ENCODE measurements around the gene DUS3L.
"Not testable (repeated sequence)": the region's sequence is repeated elsewhere in the genome, so short reads cannot be mapped to it uniquely, and the experiment has no call there.

Gene DUS3L

GRCh38 chr19:5782945-5783919, 7.7 kb downstream of the DUS3L start:
- no peak overlapping the region for H3K27ac Mint-ChIP-seq
- H3K4me3 Mint-ChIP-seq, result no peak overlapping the region
- ATAC-seq (ENCODE audit: low read depth) (no peak), DNase-seq (ENCODE audit: low spot score in 2 of 2) (no peak)
- H3K9me3 Mint-ChIP-seq, result no peaks in the 10 kb centered on the region
- H3K36me3 Mint-ChIP-seq, result peaks cover 19% of the 10 kb centered on the region
- no peaks in the 10 kb centered on the region for H3K27me3 Mint-ChIP-seq
- H3K4me1 Mint-ChIP-seq, result no peaks in the 10 kb centered on the region

- no peak overlapping the region for H3K4me3 Mint-ChIP-seq
- H3K27me3 Mint-ChIP-seq, result no peaks in the 10 kb centered on the region
- no peak overlapping the region for H3K27ac Mint-ChIP-seq
- no peaks in the 10 kb centered on the region for H3K9me3 Mint-ChIP-seq
- H3K36me3 Mint-ChIP-seq, result peaks cover 19% of the 10 kb centered on the region
- ATAC-seq (ENCODE audit: low read depth) (no peak), DNase-seq (ENCODE audit: low spot score in 2 of 2) (no peak)
- H3K4me1 Mint-ChIP-seq, result no peaks in the 10 kb centered on the region
Measured at GRCh38 chr19:5782322-5782721, 8.6 kb downstream of the DUS3L start.

DNA sequence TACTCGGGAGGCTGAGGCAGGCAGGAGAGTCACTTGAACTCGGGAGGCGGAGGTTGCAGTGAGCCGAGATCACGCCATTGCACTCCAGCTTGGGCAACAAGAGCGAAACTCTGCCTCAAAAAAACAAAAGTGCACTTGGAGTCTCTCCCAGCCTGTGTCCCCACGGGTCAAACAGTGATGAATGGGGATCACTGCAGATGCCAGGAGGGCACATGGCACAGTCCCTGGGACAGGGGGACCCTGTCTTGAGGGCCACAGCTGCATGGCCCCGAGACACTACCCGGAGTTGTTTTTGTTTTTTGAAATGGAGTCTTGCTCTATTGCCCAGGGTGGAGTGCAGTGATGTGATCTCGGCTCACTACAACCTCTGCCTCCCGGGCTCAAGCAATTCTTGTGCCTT, 10.0 kb downstream of the DUS3L start:
- not testable (repeated sequence) for DNase-seq (ENCODE audit: low spot score in 2 of 2); H3K9me3 Mint-ChIP-seq; H3K4me1 Mint-ChIP-seq; ATAC-seq (ENCODE audit: low read depth); H3K36me3 Mint-ChIP-seq; H3K4me3 Mint-ChIP-seq; H3K27me3 Mint-ChIP-seq; H3K27ac Mint-ChIP-seq

DNA sequence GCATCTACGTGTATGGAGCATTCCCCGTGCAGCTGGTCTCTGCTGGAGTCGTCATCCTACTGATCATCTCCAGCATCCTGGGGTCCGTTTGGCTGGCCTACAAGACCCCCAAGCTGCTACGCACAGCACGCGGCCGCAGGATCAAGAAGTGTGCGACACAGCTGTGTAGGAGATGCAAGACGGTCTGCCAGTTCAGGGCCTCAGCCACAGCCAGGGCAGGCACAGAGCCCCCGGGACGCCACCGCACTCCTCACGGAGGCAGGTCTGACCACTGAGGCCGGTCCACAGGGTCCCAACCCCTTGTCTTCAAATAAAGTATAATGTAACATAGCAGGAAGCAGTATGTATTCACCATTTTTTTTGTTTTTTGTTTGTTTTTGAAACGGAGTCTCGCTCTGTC, 12.6 kb downstream of the DUS3L start:
- H3K4me1 Mint-ChIP-seq, result no peaks in the 10 kb centered on the region
- H3K4me3 Mint-ChIP-seq, result no peak overlapping the region
- H3K27me3 Mint-ChIP-seq, result peaks cover 2% of the 10 kb centered on the region
- DNase-seq (ENCODE audit: low spot score in 2 of 2) (no peak), ATAC-seq (ENCODE audit: low read depth) (no peak)
- H3K36me3 Mint-ChIP-seq, result no peaks in the 10 kb centered on the region
- H3K27ac Mint-ChIP-seq, result no peak overlapping the region
- no peaks in the 10 kb centered on the region for H3K9me3 Mint-ChIP-seq

DNA sequence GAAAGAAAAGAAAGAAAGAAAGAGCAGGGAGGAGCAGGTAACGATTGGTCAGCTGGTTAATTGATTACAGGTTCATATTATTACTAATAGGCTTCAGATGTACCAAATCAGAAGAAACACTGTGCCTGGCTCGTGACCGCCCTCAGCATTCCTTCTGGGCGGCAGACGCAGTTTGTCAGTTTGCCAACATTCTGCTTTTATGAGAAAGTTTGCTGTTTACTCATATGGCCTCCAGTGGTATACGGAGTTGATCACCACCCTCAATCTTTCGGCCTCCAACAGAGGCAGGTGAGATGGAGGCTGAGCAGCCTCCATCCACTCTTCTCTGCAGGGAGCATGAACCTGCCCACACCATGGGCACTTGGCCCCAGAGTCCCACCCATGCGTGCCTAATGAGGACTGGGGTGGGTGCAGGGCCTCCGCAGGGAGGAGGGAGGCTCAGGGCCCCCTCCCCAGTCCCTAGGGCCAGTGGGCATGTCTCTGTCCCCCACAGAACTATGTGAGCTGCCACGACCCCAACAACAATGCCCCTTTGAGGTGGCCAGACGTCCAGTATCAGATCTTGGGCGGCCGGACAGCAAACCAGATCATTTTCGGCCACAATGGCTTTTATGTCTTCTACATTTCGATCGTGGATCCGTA, 15.2 kb downstream of the DUS3L start:
- H3K9me3 Mint-ChIP-seq, result no peaks in the 10 kb centered on the region
- H3K4me1 Mint-ChIP-seq, result no peaks in the 10 kb centered on the region
- H3K4me3 Mint-ChIP-seq, result no peak overlapping the region
- DNase-seq (ENCODE audit: low spot score in 2 of 2) (no peak), ATAC-seq (ENCODE audit: low read depth) (no peak)
- no peak overlapping the region for H3K27ac Mint-ChIP-seq
- H3K36me3 Mint-ChIP-seq, result no peaks in the 10 kb centered on the region
- peaks cover 3% of the 10 kb centered on the region for H3K27me3 Mint-ChIP-seq

- H3K4me1 Mint-ChIP-seq, result no peaks in the 10 kb centered on the region
- H3K27me3 Mint-ChIP-seq, result peaks cover 3% of the 10 kb centered on the region
- H3K9me3 Mint-ChIP-seq, result no peaks in the 10 kb centered on the region
- DNase-seq (ENCODE audit: low spot score in 2 of 2) (no peak), ATAC-seq (ENCODE audit: low read depth) (no peak)
- no peak overlapping the region for H3K27ac Mint-ChIP-seq
- no peak overlapping the region for H3K4me3 Mint-ChIP-seq
- no peaks in the 10 kb centered on the region for H3K36me3 Mint-ChIP-seq
Measured at GRCh38 chr19:5774921-5775320, 16.0 kb downstream of the DUS3L start.

- ATAC-seq (ENCODE audit: low read depth), result no peak
Measured at GRCh38 chr19:5773276-5773675, 17.7 kb downstream of the DUS3L start.

GRCh38 chr19:5772416-5772815, 18.5 kb downstream of the DUS3L start:
- no peaks in the 10 kb centered on the region for H3K9me3 Mint-ChIP-seq
- no peaks in the 10 kb centered on the region for H3K36me3 Mint-ChIP-seq
- no peak for DNase-seq (ENCODE audit: low spot score in 2 of 2)
- peaks cover 5% of the 10 kb centered on the region for H3K27me3 Mint-ChIP-seq
- no peaks in the 10 kb centered on the region for H3K4me1 Mint-ChIP-seq
- no peak overlapping the region for H3K4me3 Mint-ChIP-seq
- no peak overlapping the region for H3K27ac Mint-ChIP-seq
- no peak for ATAC-seq (ENCODE audit: low read depth)

More at GRCh38 chr19:5773276-5773675, 17.7 kb downstream of the DUS3L start:
- Mint-ChIP-seq H3K27ac (no peak overlapping the region), H3K4me1 (no peaks in the 10 kb centered on the region), H3K9me3 (no peaks in the 10 kb centered on the region), H3K27me3 (peaks cover 3% of the 10 kb centered on the region), H3K4me3 (no peak overlapping the region), H3K36me3 (no peaks in the 10 kb centered on the region)
- no peak for DNase-seq (ENCODE audit: low spot score in 2 of 2)

GRCh38 chr19:5767949-5768348, 23.0 kb downstream of the DUS3L start:
- ATAC-seq (ENCODE audit: low read depth) (no peak), DNase-seq (ENCODE audit: low spot score in 2 of 2) (no peak)
- Mint-ChIP-seq H3K9me3 (no peaks in the 10 kb centered on the region), H3K27ac (no peak overlapping the region), H3K4me1 (no peaks in the 10 kb centered on the region), H3K36me3 (no peaks in the 10 kb centered on the region), H3K4me3 (no peak overlapping the region), H3K27me3 (peaks cover 5% of the 10 kb centered on the region)

GRCh38 chr19:5765220-5765619, 25.7 kb downstream of the DUS3L start:
- Mint-ChIP-seq H3K27ac (no peak overlapping the region), H3K4me3 (no peak overlapping the region), H3K36me3 (no peaks in the 10 kb centered on the region), H3K9me3 (peaks cover 8% of the 10 kb centered on the region), H3K27me3 (peaks cover 10% of the 10 kb centered on the region), H3K4me1 (no peaks in the 10 kb centered on the region)
- DNase-seq (ENCODE audit: low spot score in 2 of 2) (no peak), ATAC-seq (ENCODE audit: low read depth) (no peak)

- H3K27me3 Mint-ChIP-seq, result peaks cover 11% of the 10 kb centered on the region
- peaks cover 8% of the 10 kb centered on the region for H3K9me3 Mint-ChIP-seq
- DNase-seq (ENCODE audit: low spot score in 2 of 2) (no peak), ATAC-seq (ENCODE audit: low read depth) (no peak)
- no peaks in the 10 kb centered on the region for H3K36me3 Mint-ChIP-seq
- no peaks in the 10 kb centered on the region for H3K4me1 Mint-ChIP-seq
- no peak overlapping the region for H3K27ac Mint-ChIP-seq
- H3K4me3 Mint-ChIP-seq, result no peak overlapping the region
Measured at GRCh38 chr19:5762608-5763217, 28.2 kb downstream of the DUS3L start.

DNA sequence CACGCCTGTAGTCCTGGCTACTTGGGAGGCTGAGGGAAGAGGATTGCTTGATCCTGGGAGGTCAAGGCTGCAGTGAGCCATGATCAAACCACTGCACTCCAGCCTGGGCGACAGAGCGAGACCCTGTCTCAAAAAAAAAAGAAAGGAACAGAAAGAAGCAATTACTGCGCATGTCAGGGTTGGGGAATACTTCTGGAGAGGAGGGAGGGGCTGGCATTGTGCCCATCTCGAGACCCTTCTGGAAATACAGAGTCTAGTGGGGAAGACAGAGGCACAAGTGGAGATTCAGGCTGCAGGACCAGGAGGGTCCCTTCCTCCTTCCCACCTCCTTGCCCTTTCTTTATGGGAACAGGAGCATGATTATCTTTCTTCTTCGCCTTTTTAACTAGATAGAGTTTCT, 37.2 kb downstream of the DUS3L start:
- Mint-ChIP-seq H3K36me3 (no peaks in the 10 kb centered on the region), H3K27me3 (peaks cover 9% of the 10 kb centered on the region), H3K4me3 (no peak overlapping the region), H3K27ac (no peak overlapping the region), H3K4me1 (no peaks in the 10 kb centered on the region), H3K9me3 (no peaks in the 10 kb centered on the region)
- no peak for ATAC-seq (ENCODE audit: low read depth)
- DNase-seq (ENCODE audit: low spot score in 2 of 2), result no peak

DNA sequence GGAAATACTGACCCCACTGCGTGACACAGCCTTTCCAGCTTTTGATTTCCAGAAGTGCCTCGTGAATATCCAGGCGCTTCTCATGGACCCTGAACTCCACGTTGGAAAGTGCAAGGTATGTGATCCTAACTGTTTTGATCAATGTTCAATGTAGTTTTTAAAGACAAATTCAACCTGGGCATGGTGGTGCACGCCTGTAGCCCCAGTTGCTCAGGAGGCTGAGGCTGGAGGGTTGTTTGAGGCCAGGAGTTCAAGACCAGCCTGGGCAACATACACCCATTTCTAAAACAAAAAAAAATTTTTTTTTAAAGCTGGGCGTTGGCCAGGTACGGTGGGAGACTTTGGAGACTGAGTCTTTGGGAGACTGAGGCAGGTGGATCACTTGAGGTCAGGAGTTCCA, 39.3 kb downstream of the DUS3L start:
- Mint-ChIP-seq H3K27me3 (peaks cover 5% of the 10 kb centered on the region), H3K4me1 (no peaks in the 10 kb centered on the region), H3K9me3 (no peaks in the 10 kb centered on the region), H3K36me3 (no peaks in the 10 kb centered on the region), H3K4me3 (no peak overlapping the region), H3K27ac (no peak overlapping the region)
- ATAC-seq (ENCODE audit: low read depth) (no peak), DNase-seq (ENCODE audit: low spot score in 2 of 2) (no peak)

DNA sequence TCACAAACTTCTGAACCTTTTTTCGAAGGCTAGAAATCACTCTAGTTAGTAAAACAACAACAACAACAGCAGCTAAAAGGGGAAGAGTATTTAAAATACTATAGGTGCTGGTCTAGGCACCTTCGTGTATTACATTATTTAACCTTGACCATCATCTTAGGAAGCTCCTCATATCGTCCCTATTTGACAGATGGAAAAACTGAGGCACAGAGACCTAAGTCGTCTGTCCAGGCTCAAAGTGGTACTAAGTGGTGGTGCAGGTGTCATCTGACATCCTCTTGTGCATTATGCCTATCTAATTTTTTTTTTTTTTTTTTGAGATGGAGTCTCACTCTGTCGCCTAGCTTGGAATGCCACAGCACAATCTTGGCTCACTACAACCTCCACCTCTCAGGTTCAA, 41.5 kb downstream of the DUS3L start:
- Mint-ChIP-seq H3K4me3 (no peak overlapping the region), H3K9me3 (no peaks in the 10 kb centered on the region), H3K36me3 (no peaks in the 10 kb centered on the region), H3K27ac (no peak overlapping the region), H3K4me1 (no peaks in the 10 kb centered on the region), H3K27me3 (peaks cover 5% of the 10 kb centered on the region)
- no peak for ATAC-seq (ENCODE audit: low read depth)
- no peak for DNase-seq (ENCODE audit: low spot score in 2 of 2)

All from memory B cell (primary cell).